ENCODE measurements around the gene CNOT4. TPM values are rescaled to one million over a fixed set of nuclear protein-coding genes. Genes with fewer than 3 reads are reported as not detected.

The CNOT4 gene
- total and polyA plus RNA-seq, 2 of the 8 experiments (the other 6 are each of a cell fraction or from before 2014, with no cell fraction given), result 10.9 to 25.8 TPM

GRCh38 chr7:135407884-135408283 lies 102.0 kb downstream of the CNOT4 start:
- no peaks in the 10 kb centered on the region for H3K27me3 ChIP-seq (replicated peaks in 1 of 4; ENCODE audit: control insufficient read depth in 3 of 4, extremely low read depth in 1 of 4, insufficient read depth in 3 of 4, low read length in 3 of 4)
- no peaks in the 10 kb centered on the region for H3K79me2 ChIP-seq (ENCODE audit: control insufficient read depth in 1 of 2, insufficient read depth in 2 of 2, low read length in 2 of 2)
- H4K8ac ChIP-seq (ENCODE audit: extremely low read depth, insufficient read depth, low read length), result no peak overlapping the region
- H3K9ac ChIP-seq (replicated peaks in 1 of 4; ENCODE audit: extremely low read depth in 1 of 4, low read depth in 3 of 4, low read length in 3 of 4), result no peak overlapping the region
- no peak overlapping the region for H3K4me3 ChIP-seq (ENCODE audit: extremely low read depth in 1 of 4, insufficient read depth in 2 of 4, low read depth in 3 of 4, low read length in 4 of 4)
- H3K4me2 ChIP-seq (ENCODE audit: insufficient read depth in 1 of 2, low read depth in 2 of 2, low read length in 2 of 2), result no peak overlapping the region
- H3K56ac ChIP-seq (replicated peaks; ENCODE audit: insufficient read length, low read depth, low read length), result no peak overlapping the region
- H4K20me1 ChIP-seq (replicated peaks in 1 of 2; ENCODE audit: control insufficient read depth in 1 of 2, insufficient read depth in 2 of 2, low read length in 2 of 2), result no peaks in the 10 kb centered on the region
- no peak overlapping the region for H4K91ac ChIP-seq (replicated peaks; ENCODE audit: insufficient read length, low read length)
- H2BK120ac ChIP-seq (replicated peaks; ENCODE audit: low read depth, low read length), result no peak overlapping the region
- H2BK12ac ChIP-seq (ENCODE audit: low read depth, low read length), result no peak overlapping the region
- no peaks in the 10 kb centered on the region for H3K79me1 ChIP-seq (ENCODE audit: low read depth, low read length)
- no peak overlapping the region for H2BK20ac ChIP-seq (ENCODE audit: low read length)
- no peaks in the 10 kb centered on the region; a peak in 1 of 8 replicates for H3K36me3 ChIP-seq (ENCODE audit: control insufficient read depth in 2 of 4, insufficient read depth in 4 of 4, low read length in 3 of 4)
- H2AK5ac ChIP-seq (ENCODE audit: low read depth, low read length), result no peak overlapping the region
- H3K4ac ChIP-seq (replicated peaks; ENCODE audit: insufficient read length, low read depth, low read length), result no peak overlapping the region
- no peak overlapping the region for H2AFZ ChIP-seq (ENCODE audit: low read length)
- POLR2A ChIA-PET (ENCODE audit: partially characterized antibody), result no interaction called here
- H3K23ac ChIP-seq (ENCODE audit: insufficient read length), result no peak overlapping the region
- H2BK15ac ChIP-seq (ENCODE audit: low read length), result no peak overlapping the region
- no peaks in the 10 kb centered on the region for H3K23me2 ChIP-seq (ENCODE audit: low read depth, low read length)
- H3K9me3 ChIP-seq (ENCODE audit: insufficient read depth in 2 of 2, low read depth in 1 of 2, low read length in 1 of 2), result no peaks in the 10 kb centered on the region
- CTCF ChIA-PET (ENCODE audit: partially characterized antibody), result interaction anchor here (0.8 to 1.2 kb wide), 3 partner anchors 12 to 134 kb away, joined by 3 read pairs; no protein-coding TSS in a partner anchor
- DNase-seq (ENCODE audit: low read depth in 1 of 2, low spot score in 2 of 2) (no peak), FAIRE-seq (no peak)
- H4K5ac ChIP-seq (ENCODE audit: insufficient read length, low read depth, low read length), result no peak overlapping the region
- TF ChIP-seq BACH1 (IDR thresholded peaks at IDR 0.05; ENCODE audit: low read length) (no peak), POU5F1 (IDR thresholded peaks at IDR 0.05; ENCODE audit: low read depth, low read length) (no peak), CREB1 (IDR thresholded peaks at IDR 0.05) (no peak), FOSL1 (IDR thresholded peaks at IDR 0.05; ENCODE audit: insufficient read depth, low read depth, low read length) (no peak), CHD2 (IDR thresholded peaks at IDR 0.05; ENCODE audit: low read length) (no peak)
- H3K18ac ChIP-seq (ENCODE audit: extremely low read depth, low read length), result no peak overlapping the region
- H2BK5ac ChIP-seq (ENCODE audit: low read depth, low read length), result no peak overlapping the region
- no peak overlapping the region for H3K14ac ChIP-seq (ENCODE audit: insufficient read length)
- no peak overlapping the region for H3K27ac ChIP-seq (ENCODE audit: low read depth, low read length)
- H3K4me1 ChIP-seq (replicated peaks in 1 of 4; ENCODE audit: control insufficient read depth in 3 of 4, insufficient read depth in 4 of 4, low read length in 3 of 4), result no peaks in the 10 kb centered on the region
